Nephron (organoid): Measurements from ENCODE around the gene FAM3A.

Source experiments
- H3K27ac Mint-ChIP-seq, 3 experiments: 2 replicates each; pipeline ENCODE4 v1.8.0; 2020; ENCODE audit warnings: mixed read lengths in 3 of 3, mild to moderate bottlenecking in 2 of 3, moderate library complexity in 1 of 3
- H3K27me3 Mint-ChIP-seq: 2 replicates; pipeline ENCODE4 v1.8.0; 2021; ENCODE audit warnings: low read depth, mild to moderate bottlenecking, moderate library complexity, mixed read lengths
- H3K36me3 Mint-ChIP-seq: 2 replicates; pipeline ENCODE4 v1.8.0; 2020; ENCODE audit warnings: low read depth, mixed read lengths
- H3K4me1 Mint-ChIP-seq: 2 replicates; pipeline ENCODE4 v1.8.0; 2020; ENCODE audit warnings: mixed read lengths
- H3K4me3 Mint-ChIP-seq, 3 experiments: 2 replicates each; pipeline ENCODE4 v1.8.0; 2020; ENCODE audit warnings: mild to moderate bottlenecking in 3 of 3, mixed read lengths in 3 of 3, moderate library complexity in 2 of 3
- H3K9me3 Mint-ChIP-seq: 2 replicates; pipeline ENCODE4 v1.8.0; 2020; ENCODE audit warnings: mixed read lengths
- CTCF ChIP-seq, 3 experiments: fragments of 200-600 bp; sonication (generic); IDR thresholded peaks; one replicate each; pipeline ENCODE4 v1.5.0; 2021; ENCODE audit warnings: antibody characterized with exemption in 3 of 3; ENCODE audit not compliant: unreplicated experiment in 3 of 3

FAM3A gene

DNA sequence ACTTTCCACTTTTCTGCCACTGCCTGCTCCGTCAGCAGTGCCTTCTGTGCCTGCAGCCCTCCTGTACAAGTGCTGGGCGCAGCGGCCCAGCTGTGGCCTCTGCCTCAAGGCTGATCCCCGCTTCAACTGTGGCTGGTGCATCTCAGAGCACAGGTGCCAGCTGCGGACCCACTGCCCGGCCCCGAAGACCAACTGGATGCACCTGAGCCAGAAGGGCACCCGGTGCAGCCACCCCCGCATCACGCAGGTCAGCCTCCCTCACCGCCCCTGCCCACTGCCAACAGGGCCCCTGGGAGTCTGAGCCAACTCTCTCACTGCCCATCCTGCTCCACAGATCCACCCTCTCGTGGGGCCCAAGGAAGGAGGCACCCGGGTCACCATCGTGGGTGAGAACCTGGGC, 50.4 kb downstream of the FAM3A start:
- Mint-ChIP-seq H3K27me3 (no peaks in the 10 kb centered on the region), H3K4me3 (no peak overlapping the region), H3K36me3 (peaks cover 22% of the 10 kb centered on the region), H3K27ac (no peak overlapping the region), H3K4me1 (no peaks in the 10 kb centered on the region), H3K9me3 (peaks cover 12% of the 10 kb centered on the region)
- TF ChIP-seq CTCF (IDR thresholded peaks at IDR 0.05; ENCODE audit: unreplicated experiment in 3 of 3): no peak

- Mint-ChIP-seq H3K4me3 (no peak overlapping the region), H3K4me1 (no peaks in the 10 kb centered on the region), H3K27ac (no peak overlapping the region), H3K36me3 (peaks cover 17% of the 10 kb centered on the region), H3K27me3 (no peaks in the 10 kb centered on the region), H3K9me3 (peaks cover 12% of the 10 kb centered on the region)
- TF ChIP-seq CTCF (IDR thresholded peaks at IDR 0.05; ENCODE audit: unreplicated experiment in 3 of 3): no peak
These were observed 51.1 kb downstream of the FAM3A start for GRCh38 chrX:154464806-154465365.

DNA sequence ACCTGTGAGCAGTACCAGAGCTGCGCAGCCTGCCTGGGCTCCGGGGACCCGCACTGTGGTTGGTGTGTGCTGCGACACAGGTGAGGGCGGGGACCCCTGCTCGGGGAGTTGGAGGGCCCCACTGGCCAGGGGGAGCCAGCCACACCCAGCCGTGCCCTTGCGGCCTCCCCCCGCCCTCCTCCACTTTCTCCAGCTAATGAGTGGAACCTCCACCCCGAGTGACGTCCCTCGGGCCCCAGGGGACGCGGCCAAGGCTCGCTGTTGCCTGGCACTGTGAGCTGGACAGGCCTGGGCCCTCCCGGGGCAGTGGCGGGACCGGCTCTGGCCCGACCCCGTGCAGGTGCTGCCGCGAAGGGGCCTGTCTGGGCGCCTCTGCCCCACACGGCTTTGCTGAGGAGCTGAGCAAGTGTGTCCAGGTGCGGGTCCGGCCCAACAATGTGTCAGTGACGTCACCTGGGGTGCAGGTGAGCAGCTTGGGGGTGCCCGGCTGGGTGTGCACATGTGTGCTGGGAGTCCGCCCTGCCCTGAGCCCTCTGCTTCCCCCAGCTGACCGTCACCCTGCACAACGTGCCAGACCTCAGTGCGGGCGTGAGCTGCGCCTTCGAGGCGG, 52.3 kb downstream of the FAM3A start:
- Mint-ChIP-seq H3K27me3 (no peaks in the 10 kb centered on the region), H3K9me3 (peaks cover 12% of the 10 kb centered on the region), H3K4me1 (no peaks in the 10 kb centered on the region), H3K27ac (no peak overlapping the region), H3K36me3 (peaks cover 17% of the 10 kb centered on the region), H3K4me3 (no peak overlapping the region)
- no peak for TF ChIP-seq CTCF (IDR thresholded peaks at IDR 0.05; ENCODE audit: unreplicated experiment in 3 of 3)

DNA sequence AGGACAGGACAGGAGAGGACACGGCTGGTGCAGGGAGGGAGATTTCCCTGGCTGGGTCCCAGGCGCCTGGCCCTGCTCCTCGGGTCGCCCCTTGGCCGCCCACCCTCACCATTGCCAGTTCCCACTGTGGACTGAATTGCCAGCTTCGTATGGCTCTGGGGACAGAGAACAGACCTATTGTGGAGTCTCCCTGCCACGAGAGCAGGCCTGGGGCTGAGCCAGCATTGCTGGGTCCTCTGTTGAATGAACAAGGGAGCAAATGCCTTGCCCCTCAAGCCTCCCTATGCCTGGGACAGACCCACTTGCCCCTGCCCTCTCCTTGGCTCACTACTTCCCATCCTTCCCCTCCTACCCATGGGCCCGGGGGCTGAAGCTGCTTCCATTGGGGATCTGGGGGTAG, 53.6 kb downstream of the FAM3A start:
- Mint-ChIP-seq H3K4me3 (peak overlapping the region in 1 of 3 experiments; percentile 56), H3K4me1 (peaks cover 2% of the 10 kb centered on the region), H3K27ac (no peak overlapping the region), H3K27me3 (no peaks in the 10 kb centered on the region), H3K9me3 (peaks cover 13% of the 10 kb centered on the region), H3K36me3 (peaks cover 18% of the 10 kb centered on the region)
- no peak for TF ChIP-seq CTCF (IDR thresholded peaks at IDR 0.05; ENCODE audit: unreplicated experiment in 3 of 3)

GRCh38 chrX:154460326-154460725, 55.7 kb downstream of the FAM3A start:
- no peaks in the 10 kb centered on the region for H3K27me3 Mint-ChIP-seq
- H3K9me3 Mint-ChIP-seq: peaks cover 17% of the 10 kb centered on the region
- H3K4me3 Mint-ChIP-seq: peak overlapping the region; percentile 86 to 95 (median 91)
- H3K4me1 Mint-ChIP-seq: peaks cover 5% of the 10 kb centered on the region
- H3K27ac Mint-ChIP-seq: peak overlapping the region in 1 of 3 experiments; percentile 54
- peaks cover 20% of the 10 kb centered on the region for H3K36me3 Mint-ChIP-seq
- TF ChIP-seq CTCF (IDR thresholded peaks at IDR 0.05; ENCODE audit: unreplicated experiment in 3 of 3): no peak

DNA sequence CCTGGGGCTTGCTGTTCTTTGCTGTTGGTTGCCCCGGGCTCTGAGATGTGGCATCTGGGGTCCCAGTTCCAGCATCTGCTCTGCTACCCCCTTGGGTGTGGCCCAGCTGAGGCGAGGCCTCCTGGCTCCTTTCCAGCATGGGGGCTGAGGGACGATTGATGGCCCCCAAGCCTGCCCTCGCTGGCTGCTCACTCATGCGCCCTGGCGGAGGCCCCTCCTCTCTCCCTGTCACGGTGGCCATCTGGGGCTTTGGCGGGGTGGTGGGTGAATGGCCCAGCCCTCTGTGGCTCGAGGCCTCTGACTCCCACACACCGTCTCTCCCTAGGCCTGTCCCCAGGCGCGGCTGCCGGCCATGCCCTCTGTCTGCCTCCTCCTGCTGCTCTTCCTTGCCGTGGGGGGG, 56.2 kb downstream of the FAM3A start:
- Mint-ChIP-seq H3K27ac (peak overlapping the region in 1 of 3 experiments; percentile 54), H3K4me3 (peak overlapping the region; percentile 86 to 95 (median 91)), H3K36me3 (peaks cover 17% of the 10 kb centered on the region), H3K4me1 (peaks cover 5% of the 10 kb centered on the region), H3K27me3 (no peaks in the 10 kb centered on the region), H3K9me3 (peaks cover 17% of the 10 kb centered on the region)
- TF ChIP-seq CTCF (IDR thresholded peaks at IDR 0.05; ENCODE audit: unreplicated experiment in 3 of 3): no peak
